Mesendoderm (in vitro differentiated cells): ENCODE data around the gene TXNL4A.

ENCODE experiments used
- DNase-seq: peaks from one replicate; pipeline ENCODE4 v3.0.0; 2013
- H2AK5ac ChIP-seq: 2 replicates; pipeline ENCODE4 v1.6.1; 2013; ENCODE audit warnings: low read length, inconsistent platforms
- H2BK120ac ChIP-seq: 2 replicates; pipeline ENCODE4 v1.6.1; 2013; ENCODE audit warnings: low read depth, mild to moderate bottlenecking, low read length, moderate library complexity, mixed read lengths
- H2BK15ac ChIP-seq: replicated peaks from 2 replicates; pipeline ENCODE4 v1.6.1; 2013; ENCODE audit warnings: low read depth, mild to moderate bottlenecking, moderate library complexity
- H2BK5ac ChIP-seq: 2 replicates; pipeline ENCODE4 v1.6.1; 2013; ENCODE audit warnings: low read length, inconsistent platforms
- H3K18ac ChIP-seq: 2 replicates; pipeline ENCODE4 v1.6.1; 2013; ENCODE audit warnings: mild to moderate bottlenecking, low read length, mixed read lengths
- H3K23ac ChIP-seq: one replicate; pipeline ENCODE4 v1.6.1; 2013; ENCODE audit warnings: low read length
- H3K27ac ChIP-seq: 2 replicates; pipeline ENCODE4 v1.5.1; 2013; ENCODE audit warnings: low read depth, mild to moderate bottlenecking, inconsistent platforms, low read length, moderate library complexity
- H3K27me3 ChIP-seq: 2 replicates; pipeline ENCODE4 v1.6.1; 2013; ENCODE audit warnings: low read length, control low read depth, mild to moderate bottlenecking, inconsistent platforms; ENCODE audit not compliant: insufficient read depth, poor library complexity
- H3K36me3 ChIP-seq: 2 replicates; pipeline ENCODE4 v1.6.1; 2013; ENCODE audit warnings: low read length, inconsistent platforms; ENCODE audit not compliant: control insufficient read depth, insufficient read depth
- H3K4ac ChIP-seq: one replicate; pipeline ENCODE4 v1.6.1; 2013; ENCODE audit warnings: low read depth, mild to moderate bottlenecking, low read length, moderate library complexity
- H3K4me1 ChIP-seq: 2 replicates; pipeline ENCODE4 v1.6.1; 2013; ENCODE audit warnings: low read depth, low read length, inconsistent platforms; ENCODE audit not compliant: control insufficient read depth
- H3K4me2 ChIP-seq: 2 replicates; pipeline ENCODE4 v1.6.1; 2013; ENCODE audit warnings: low read length
- H3K4me3 ChIP-seq: 2 replicates; pipeline ENCODE4 v1.5.1; 2013; ENCODE audit warnings: mild to moderate bottlenecking, low read length
- H3K56ac ChIP-seq: one replicate; pipeline ENCODE4 v1.6.1; 2013; ENCODE audit warnings: low read length
- H3K79me1 ChIP-seq: 2 replicates; pipeline ENCODE4 v1.6.1; 2013; ENCODE audit warnings: low read length, inconsistent platforms
- H3K79me2 ChIP-seq: 2 replicates; pipeline ENCODE4 v1.6.1; 2013; ENCODE audit warnings: mild to moderate bottlenecking, low read length; ENCODE audit not compliant: control insufficient read depth, insufficient read depth
- H3K9ac ChIP-seq: 2 replicates; pipeline ENCODE4 v1.6.1; 2013; ENCODE audit warnings: low read length, inconsistent platforms
- H4K5ac ChIP-seq: one replicate; pipeline ENCODE4 v1.6.1; 2013; ENCODE audit warnings: low read length
- H4K8ac ChIP-seq: one replicate; pipeline ENCODE4 v1.6.1; 2013; ENCODE audit warnings: low read depth, mild to moderate bottlenecking, control low read depth, low read length, moderate library complexity
- WGBS: extraction: QIAGEN DNeasy Blood & Tissue Kit; methylation state at CpG from one replicate; pipeline ENCODE4 v1.1.7; 2013; ENCODE audit warnings: low lambda C conversion rate, missing lambda C conversion rate; ENCODE audit not compliant: insufficient coverage; ENCODE audit errors: extremely low coverage; 5-methylcytosine and 5-hydroxymethylcytosine counted together

The TXNL4A gene

GRCh38 chr18:79947881-79948610 lies 40.3 kb downstream of the TXNL4A start:
- no peak overlapping the region for H3K4me3 ChIP-seq
- H3K56ac ChIP-seq, result no peak overlapping the region
- no peak for DNase-seq
- H3K4ac ChIP-seq, result no peak overlapping the region
- no peaks in the 10 kb centered on the region for H3K4me1 ChIP-seq
- H2AK5ac ChIP-seq, result no peak overlapping the region
- WGBS, result no CpG with 5 or more reads among the region's 15 CpGs
- H3K23ac ChIP-seq, result no peak overlapping the region
- H4K5ac ChIP-seq, result no peak overlapping the region
- no peaks in the 10 kb centered on the region for H3K36me3 ChIP-seq
- no peaks in the 10 kb centered on the region for H3K79me2 ChIP-seq
- H2BK15ac ChIP-seq, result no peak overlapping the region
- H3K27me3 ChIP-seq, result peaks cover under 1% of the 10 kb centered on the region
- H3K27ac ChIP-seq, result no peak overlapping the region
- H3K9ac ChIP-seq, result no peak overlapping the region
- no peak overlapping the region for H3K4me2 ChIP-seq
- no peak overlapping the region for H2BK5ac ChIP-seq
- H3K79me1 ChIP-seq, result no peaks in the 10 kb centered on the region
- H2BK120ac ChIP-seq, result no peak overlapping the region
- no peak overlapping the region for H3K18ac ChIP-seq
- H4K8ac ChIP-seq, result no peak overlapping the region

GRCh38 chr18:79947054-79947755 lies 41.2 kb downstream of the TXNL4A start:
- H3K18ac ChIP-seq, result no peak overlapping the region
- no peaks in the 10 kb centered on the region for H3K36me3 ChIP-seq
- H3K4ac ChIP-seq, result no peak overlapping the region
- H3K27me3 ChIP-seq, result no peaks in the 10 kb centered on the region
- H3K56ac ChIP-seq, result no peak overlapping the region
- H3K23ac ChIP-seq, result no peak overlapping the region
- H4K8ac ChIP-seq, result no peak overlapping the region
- H3K27ac ChIP-seq, result no peak overlapping the region
- no peak for DNase-seq
- WGBS, result no CpG with 5 or more reads among the region's 14 CpGs
- H4K5ac ChIP-seq, result no peak overlapping the region
- no peak overlapping the region for H3K4me2 ChIP-seq
- H3K79me1 ChIP-seq, result no peaks in the 10 kb centered on the region
- H3K79me2 ChIP-seq, result no peaks in the 10 kb centered on the region
- no peak overlapping the region for H2BK15ac ChIP-seq
- H3K4me3 ChIP-seq, result no peak overlapping the region
- no peak overlapping the region for H2BK120ac ChIP-seq
- H2AK5ac ChIP-seq, result no peak overlapping the region
- H3K9ac ChIP-seq, result no peak overlapping the region
- H3K4me1 ChIP-seq, result no peaks in the 10 kb centered on the region
- no peak overlapping the region for H2BK5ac ChIP-seq

- Histone ChIP-seq H3K4me2 (no peak overlapping the region), H2BK120ac (no peak overlapping the region), H2AK5ac (no peak overlapping the region), H3K4me3 (no peak overlapping the region), H3K18ac (no peak overlapping the region), H2BK5ac (no peak overlapping the region), H3K4ac (no peak overlapping the region), H3K27me3 (no peaks in the 10 kb centered on the region), H3K23ac (no peak overlapping the region), H3K27ac (no peak overlapping the region), H2BK15ac (no peak overlapping the region), H3K79me2 (no peaks in the 10 kb centered on the region), H3K9ac (no peak overlapping the region), H3K56ac (no peak overlapping the region), H3K36me3 (no peaks in the 10 kb centered on the region), H3K79me1 (no peaks in the 10 kb centered on the region), H3K4me1 (no peaks in the 10 kb centered on the region), H4K8ac (no peak overlapping the region), H4K5ac (no peak overlapping the region)
- no CpG with 5 or more reads among the region's 17 CpGs for WGBS
- DNase-seq, result no peak
These were observed 43.0 kb downstream of the TXNL4A start for GRCh38 chr18:79945118-79946042.

GRCh38 chr18:79944746-79945117 lies 43.6 kb downstream of the TXNL4A start:
- no peak overlapping the region for H4K5ac ChIP-seq
- no peak for DNase-seq
- H3K56ac ChIP-seq, result no peak overlapping the region
- H3K4me1 ChIP-seq, result no peaks in the 10 kb centered on the region
- H3K27ac ChIP-seq, result no peak overlapping the region
- H2BK120ac ChIP-seq, result no peak overlapping the region
- no peak overlapping the region for H3K9ac ChIP-seq
- H3K4ac ChIP-seq, result no peak overlapping the region
- H3K79me2 ChIP-seq, result no peaks in the 10 kb centered on the region
- no CpG with 5 or more reads among the region's 3 CpGs for WGBS
- no peak overlapping the region for H2AK5ac ChIP-seq
- H3K4me2 ChIP-seq, result no peak overlapping the region
- no peak overlapping the region for H4K8ac ChIP-seq
- H3K36me3 ChIP-seq, result no peaks in the 10 kb centered on the region
- no peak overlapping the region for H2BK15ac ChIP-seq
- no peak overlapping the region for H3K4me3 ChIP-seq
- no peaks in the 10 kb centered on the region for H3K27me3 ChIP-seq
- H3K79me1 ChIP-seq, result no peaks in the 10 kb centered on the region
- H3K18ac ChIP-seq, result no peak overlapping the region
- no peak overlapping the region for H3K23ac ChIP-seq
- H2BK5ac ChIP-seq, result no peak overlapping the region

- H3K9ac ChIP-seq, result no peak overlapping the region
- WGBS, result no CpG with 5 or more reads among the region's 11 CpGs
- DNase-seq, result no peak
- H3K23ac ChIP-seq, result no peak overlapping the region
- no peak overlapping the region for H3K4me2 ChIP-seq
- no peaks in the 10 kb centered on the region for H3K27me3 ChIP-seq
- H3K79me1 ChIP-seq, result no peaks in the 10 kb centered on the region
- no peak overlapping the region for H2BK120ac ChIP-seq
- H3K36me3 ChIP-seq, result no peaks in the 10 kb centered on the region
- H3K4ac ChIP-seq, result no peak overlapping the region
- H3K4me3 ChIP-seq, result no peak overlapping the region
- no peaks in the 10 kb centered on the region for H3K79me2 ChIP-seq
- no peak overlapping the region for H2BK5ac ChIP-seq
- H4K5ac ChIP-seq, result no peak overlapping the region
- H3K56ac ChIP-seq, result no peak overlapping the region
- no peak overlapping the region for H2AK5ac ChIP-seq
- H4K8ac ChIP-seq, result no peak overlapping the region
- H3K4me1 ChIP-seq, result no peaks in the 10 kb centered on the region
- H3K27ac ChIP-seq, result no peak overlapping the region
- H3K18ac ChIP-seq, result no peak overlapping the region
- no peak overlapping the region for H2BK15ac ChIP-seq
These were observed 44.1 kb downstream of the TXNL4A start for GRCh38 chr18:79944126-79944731.
